Activated B cell treated with CpG ODN at 0.5 μM for 24 hours (primary cell): ENCODE results near the gene WDR70. TPM values are rescaled to one million over a fixed set of nuclear protein-coding genes. Genes with fewer than 3 reads are reported as not detected.

Experiments used
- ATAC-seq: fragments of 200-7000 bp; cut with Tn5 transposase; one replicate; pipeline ENCODE4 v1.10.0; 2021; ENCODE audit warnings: low read depth, mild to moderate bottlenecking, moderate library complexity
- CTCF ChIA-PET: fragments of 350-600 bp; sonication (Branson Sonifier 250); formaldehyde crosslinking; loops from one replicate; lab custom pipeline; 2021; ENCODE audit warnings: antibody characterized with exemption; lab: Charles Lee
- POLR2A ChIA-PET: fragments of 350-600 bp; sonication (Branson Sonifier 250); formaldehyde crosslinking; loops from one replicate; lab custom pipeline; 2021; ENCODE audit warnings: antibody characterized with exemption; lab: Charles Lee
- DNase-seq: peaks from one replicate; pipeline ENCODE4 v3.0.0; 2022
- H3K27ac Mint-ChIP-seq: one replicate; pipeline ENCODE4 v1.8.0; 2020; ENCODE audit warnings: mixed read lengths
- H3K27me3 Mint-ChIP-seq: one replicate; pipeline ENCODE4 v1.8.0; 2021; ENCODE audit warnings: mixed read lengths
- H3K36me3 Mint-ChIP-seq: one replicate; pipeline ENCODE4 v1.8.0; 2021; ENCODE audit warnings: low read depth, mixed read lengths
- H3K4me1 Mint-ChIP-seq: one replicate; pipeline ENCODE4 v1.8.0; 2021; ENCODE audit warnings: mixed read lengths
- H3K4me3 Mint-ChIP-seq: one replicate; pipeline ENCODE4 v1.8.0; 2020; ENCODE audit warnings: mild to moderate bottlenecking, mixed read lengths
- H3K9me3 Mint-ChIP-seq: one replicate; pipeline ENCODE4 v1.8.0; 2020; ENCODE audit warnings: mixed read lengths
- intact Hi-C: fragments of 100-400 bp; cut with micrococcal nuclease; formaldehyde crosslinking; loops from one replicate; pipeline ENCODE4 v1.15.1; 2024
- total RNA-seq: library from RNA; stranded (reverse); gene quantifications from 2 replicates; pipeline ENCODE4 v1.2.3, GENCODE V29; 2022
- TF ChIP-seq, protein P1 (sequence below): fragments of 200-600 bp; IDR thresholded peaks from one replicate; pipeline ENCODE4 v1.8.0; 2022; ENCODE audit warnings: antibody characterized with exemption, mild to moderate bottlenecking

The WDR70 gene
- total RNA-seq, 1 donor from 2014 or later: 58.6 TPM

DNA sequence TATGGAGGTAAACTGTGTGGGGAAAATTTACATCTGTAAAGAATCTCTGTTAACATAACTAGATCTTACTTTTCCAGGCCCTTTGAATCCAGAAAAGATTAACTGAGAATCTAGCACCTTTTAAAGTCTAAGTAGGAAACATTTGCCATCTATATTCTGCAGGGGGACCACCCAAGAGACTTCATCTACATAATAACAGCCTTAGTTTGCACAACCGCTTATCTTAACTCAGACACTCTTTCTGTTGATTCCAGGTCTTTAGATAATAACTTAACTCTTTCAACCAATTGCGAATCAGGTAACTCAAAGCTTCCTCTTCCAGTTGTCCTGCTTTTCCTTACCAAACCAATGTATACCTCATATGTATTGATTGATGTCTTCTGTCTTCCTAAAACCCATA, 407.3 kb downstream of the WDR70 start:
- Mint-ChIP-seq H3K36me3 (no peaks in the 10 kb centered on the region), H3K27me3 (peaks cover 3% of the 10 kb centered on the region), H3K4me1 (no peaks in the 10 kb centered on the region), H3K4me3 (no peak overlapping the region), H3K27ac (no peak overlapping the region), H3K9me3 (peaks cover 6% of the 10 kb centered on the region)
- intact Hi-C loops: no loop called here
- POLR2A ChIA-PET: no interaction called here
- TF ChIP-seq, protein P1, sequence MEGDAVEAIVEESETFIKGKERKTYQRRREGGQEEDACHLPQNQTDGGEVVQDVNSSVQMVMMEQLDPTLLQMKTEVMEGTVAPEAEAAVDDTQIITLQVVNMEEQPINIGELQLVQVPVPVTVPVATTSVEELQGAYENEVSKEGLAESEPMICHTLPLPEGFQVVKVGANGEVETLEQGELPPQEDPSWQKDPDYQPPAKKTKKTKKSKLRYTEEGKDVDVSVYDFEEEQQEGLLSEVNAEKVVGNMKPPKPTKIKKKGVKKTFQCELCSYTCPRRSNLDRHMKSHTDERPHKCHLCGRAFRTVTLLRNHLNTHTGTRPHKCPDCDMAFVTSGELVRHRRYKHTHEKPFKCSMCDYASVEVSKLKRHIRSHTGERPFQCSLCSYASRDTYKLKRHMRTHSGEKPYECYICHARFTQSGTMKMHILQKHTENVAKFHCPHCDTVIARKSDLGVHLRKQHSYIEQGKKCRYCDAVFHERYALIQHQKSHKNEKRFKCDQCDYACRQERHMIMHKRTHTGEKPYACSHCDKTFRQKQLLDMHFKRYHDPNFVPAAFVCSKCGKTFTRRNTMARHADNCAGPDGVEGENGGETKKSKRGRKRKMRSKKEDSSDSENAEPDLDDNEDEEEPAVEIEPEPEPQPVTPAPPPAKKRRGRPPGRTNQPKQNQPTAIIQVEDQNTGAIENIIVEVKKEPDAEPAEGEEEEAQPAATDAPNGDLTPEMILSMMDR: no peak
- CTCF ChIA-PET: no interaction called here
- no peak for DNase-seq
- no peak for ATAC-seq

DNA sequence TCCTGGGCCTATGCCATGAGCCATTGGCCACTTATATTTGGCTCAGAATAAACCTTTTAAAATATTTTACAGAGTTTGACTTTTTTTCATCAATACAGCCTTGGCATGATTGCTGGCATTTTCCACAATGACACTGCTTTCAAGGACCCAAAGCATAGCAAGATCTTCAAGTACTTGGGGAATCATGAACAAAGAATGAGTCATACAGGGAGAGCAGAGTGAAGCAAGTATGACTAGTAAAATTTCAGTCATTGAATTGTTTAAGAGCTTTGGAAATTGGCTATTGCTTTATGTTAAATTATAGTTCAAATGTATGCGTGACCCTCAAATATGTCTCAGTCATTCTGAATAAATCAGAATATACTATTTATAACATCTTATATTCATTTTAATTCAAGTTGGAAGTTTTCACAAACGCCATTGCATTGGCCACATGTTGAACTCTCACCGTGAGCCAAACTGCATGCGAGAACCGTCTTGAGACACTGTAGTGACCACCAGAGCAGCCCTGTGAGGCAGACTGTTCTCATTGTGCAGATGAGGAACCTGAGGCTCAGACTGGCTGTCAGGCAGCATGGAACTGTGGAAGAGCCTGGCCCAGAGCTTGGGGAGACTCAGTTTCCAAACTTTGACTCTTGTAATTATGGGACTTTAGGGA, 407.9 kb downstream of the WDR70 start:
- TF ChIP-seq, protein P1: no peak
- Mint-ChIP-seq H3K9me3 (peaks cover 11% of the 10 kb centered on the region), H3K36me3 (no peaks in the 10 kb centered on the region), H3K4me1 (no peaks in the 10 kb centered on the region), H3K27ac (no peak overlapping the region), H3K4me3 (no peak overlapping the region), H3K27me3 (peaks cover 3% of the 10 kb centered on the region)
- ChIA-PET POLR2A (no interaction called here), CTCF (no interaction called here)
- ATAC-seq (no peak), DNase-seq (no peak)
- intact Hi-C loops: no loop called here

DNA sequence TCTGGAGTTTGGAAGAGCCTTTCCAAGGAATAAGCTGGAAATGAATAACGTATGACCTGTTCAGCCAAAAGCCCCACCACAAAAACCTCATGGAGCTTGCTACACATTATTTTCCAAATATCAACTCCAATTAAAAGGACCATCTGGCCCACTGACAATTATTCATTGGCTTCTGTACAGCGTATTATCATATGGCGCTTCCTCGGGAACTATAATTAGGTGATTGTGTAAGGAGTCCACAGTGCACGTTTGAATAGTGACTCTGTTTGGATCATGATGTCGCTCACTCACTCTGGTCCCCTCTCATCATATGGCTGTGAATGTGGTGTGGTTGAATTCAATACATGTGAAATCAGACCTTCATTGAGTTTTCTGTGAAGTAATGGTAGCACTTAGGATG, 408.6 kb downstream of the WDR70 start:
- ChIA-PET POLR2A (no interaction called here), CTCF (no interaction called here)
- ATAC-seq (no peak), DNase-seq (no peak)
- H3K4me1 Mint-ChIP-seq: no peaks in the 10 kb centered on the region
- intact Hi-C loops: no loop called here
- no peaks in the 10 kb centered on the region for H3K36me3 Mint-ChIP-seq
- peaks cover 11% of the 10 kb centered on the region for H3K9me3 Mint-ChIP-seq
- TF ChIP-seq, protein P1: no peak
- H3K4me3 Mint-ChIP-seq: no peak overlapping the region
- H3K27me3 Mint-ChIP-seq: peaks cover 3% of the 10 kb centered on the region
- H3K27ac Mint-ChIP-seq: no peak overlapping the region

DNA sequence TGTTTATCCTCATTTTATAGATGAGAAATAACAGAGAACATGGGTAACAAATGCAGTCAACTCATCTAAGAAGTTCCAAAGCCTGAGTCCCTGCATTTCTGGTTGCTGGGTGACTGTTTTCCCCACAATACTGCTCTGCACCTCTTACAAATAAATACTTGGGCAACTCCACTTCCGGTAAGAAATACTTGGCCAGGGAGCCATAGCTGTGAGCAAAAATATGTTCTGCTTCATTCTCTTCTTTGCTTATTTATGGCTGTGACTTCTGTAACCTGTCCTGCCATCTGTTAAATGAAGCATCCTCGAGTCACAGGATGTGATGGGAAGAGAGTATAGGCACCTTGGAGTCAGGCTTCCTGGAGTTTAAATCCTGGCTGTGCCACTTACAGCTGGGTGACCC, 410.9 kb downstream of the WDR70 start:
- Mint-ChIP-seq H3K36me3 (no peaks in the 10 kb centered on the region), H3K27ac (no peak overlapping the region), H3K9me3 (peaks cover 9% of the 10 kb centered on the region), H3K4me3 (no peak overlapping the region), H3K4me1 (no peaks in the 10 kb centered on the region), H3K27me3 (peaks cover 2% of the 10 kb centered on the region)
- no peak for ATAC-seq
- POLR2A ChIA-PET: no interaction called here
- CTCF ChIA-PET: no interaction called here
- no peak for DNase-seq
- TF ChIP-seq, protein P1: no peak
- intact Hi-C loops: no loop called here

DNA sequence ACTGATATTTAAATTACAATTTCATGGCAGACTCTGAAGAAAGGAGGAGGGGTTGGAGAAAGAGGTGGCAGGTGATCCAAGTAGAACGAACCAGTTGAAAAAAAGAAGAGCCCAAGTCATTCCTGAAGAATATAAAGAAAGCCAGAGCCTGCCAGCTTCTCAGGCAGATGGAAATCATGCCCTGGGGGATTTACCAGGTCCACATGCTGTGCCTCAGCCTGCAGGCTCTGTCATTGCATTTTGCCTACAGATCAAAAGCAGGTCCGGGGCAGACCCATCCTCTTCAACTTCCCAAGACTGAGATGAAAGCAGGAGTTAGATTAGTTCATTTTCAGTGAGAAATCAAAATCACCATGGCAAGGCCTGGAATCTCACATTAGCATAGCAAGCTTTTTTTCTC, 412.2 kb downstream of the WDR70 start:
- Mint-ChIP-seq H3K27ac (no peak overlapping the region), H3K9me3 (peaks cover 7% of the 10 kb centered on the region), H3K4me3 (no peak overlapping the region), H3K4me1 (no peaks in the 10 kb centered on the region), H3K27me3 (no peaks in the 10 kb centered on the region), H3K36me3 (no peaks in the 10 kb centered on the region)
- TF ChIP-seq, protein P1: no peak
- no peak for ATAC-seq
- POLR2A ChIA-PET: no interaction called here
- CTCF ChIA-PET: no interaction called here
- intact Hi-C loops: no loop called here
- no peak for DNase-seq
